MM.1S (cell line): ENCODE results near the gene CSPG5.

ENCODE experiments used
- EZH2 ChIP-seq: fragments of 300-600 bp; sonication (generic); optimal IDR thresholded peaks from 2 replicates; pipeline ENCODE3; 2017; ENCODE audit warnings: low read depth, mild to moderate bottlenecking, antibody characterized with exemption, low read length, mixed read lengths
- EZH2phosphoT487 ChIP-seq: fragments of 300-600 bp; sonication (generic); IDR thresholded peaks from 2 replicates; pipeline ENCODE4 v1.6.1; 2018; ENCODE audit warnings: antibody characterized with exemption, low read length
- TF ChIP-seq, protein P1 (sequence below): fragments of 300-600 bp; sonication (generic); IDR thresholded peaks from 2 replicates; pipeline ENCODE4 v1.5.1; 2016; ENCODE audit warnings: antibody characterized with exemption, low read length, mixed read lengths

DNA sequence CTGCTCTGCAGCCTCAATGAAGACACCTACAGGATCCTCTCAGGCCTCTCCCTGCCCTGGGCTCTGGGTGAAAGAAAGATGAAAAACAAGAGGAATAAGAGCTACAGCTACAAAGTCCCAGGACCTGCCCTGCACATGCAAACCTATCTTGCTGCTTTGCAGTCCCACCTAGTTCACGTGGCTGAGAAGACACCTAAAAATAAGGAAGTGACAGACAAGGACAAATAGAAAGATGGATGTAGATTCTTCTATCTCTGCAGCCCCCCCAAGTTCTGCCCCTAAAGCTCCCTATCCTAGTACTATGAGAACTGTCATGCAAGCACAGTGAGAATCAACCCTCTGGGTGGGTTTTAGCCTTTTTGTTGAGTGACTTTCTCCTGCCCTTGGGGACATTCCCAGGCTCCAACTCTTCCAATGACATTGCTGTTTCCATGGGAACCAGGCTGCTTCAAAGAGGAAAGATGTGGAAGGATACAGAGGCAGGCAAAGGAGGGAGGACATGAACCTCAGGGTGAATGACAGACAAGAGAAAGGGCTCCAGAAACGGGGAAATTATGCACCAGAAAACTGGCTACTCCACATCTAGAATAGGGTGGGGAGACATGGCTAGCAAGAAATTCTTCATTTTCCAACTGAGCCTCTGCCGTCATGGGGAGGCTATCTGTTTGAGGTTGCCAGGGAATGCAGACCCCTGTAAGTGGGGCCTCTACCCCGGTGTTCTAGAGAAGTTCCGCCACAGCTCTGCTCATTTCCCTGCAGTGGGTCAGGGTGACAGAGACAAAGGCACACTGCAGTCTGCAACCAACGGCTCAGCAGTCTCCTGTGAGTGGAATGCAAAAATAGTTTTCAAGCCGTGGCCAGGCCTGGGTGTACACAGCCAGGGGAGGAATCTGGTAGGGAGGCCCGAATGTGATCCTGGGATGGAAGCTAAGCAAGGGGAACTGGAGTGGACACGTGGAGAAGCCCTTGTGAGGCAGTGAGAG lies 5.2 kb downstream of the CSPG5 start:
- TF ChIP-seq, protein P1, sequence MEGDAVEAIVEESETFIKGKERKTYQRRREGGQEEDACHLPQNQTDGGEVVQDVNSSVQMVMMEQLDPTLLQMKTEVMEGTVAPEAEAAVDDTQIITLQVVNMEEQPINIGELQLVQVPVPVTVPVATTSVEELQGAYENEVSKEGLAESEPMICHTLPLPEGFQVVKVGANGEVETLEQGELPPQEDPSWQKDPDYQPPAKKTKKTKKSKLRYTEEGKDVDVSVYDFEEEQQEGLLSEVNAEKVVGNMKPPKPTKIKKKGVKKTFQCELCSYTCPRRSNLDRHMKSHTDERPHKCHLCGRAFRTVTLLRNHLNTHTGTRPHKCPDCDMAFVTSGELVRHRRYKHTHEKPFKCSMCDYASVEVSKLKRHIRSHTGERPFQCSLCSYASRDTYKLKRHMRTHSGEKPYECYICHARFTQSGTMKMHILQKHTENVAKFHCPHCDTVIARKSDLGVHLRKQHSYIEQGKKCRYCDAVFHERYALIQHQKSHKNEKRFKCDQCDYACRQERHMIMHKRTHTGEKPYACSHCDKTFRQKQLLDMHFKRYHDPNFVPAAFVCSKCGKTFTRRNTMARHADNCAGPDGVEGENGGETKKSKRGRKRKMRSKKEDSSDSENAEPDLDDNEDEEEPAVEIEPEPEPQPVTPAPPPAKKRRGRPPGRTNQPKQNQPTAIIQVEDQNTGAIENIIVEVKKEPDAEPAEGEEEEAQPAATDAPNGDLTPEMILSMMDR = no peak
- TF ChIP-seq EZH2 (no peak), EZH2phosphoT487 (no peak)
